GM23338 (cell line): ENCODE measurements around the gene AHCY. TPM values are rescaled to one million over a fixed set of nuclear protein-coding genes. Genes with fewer than 3 reads are reported as not detected.

Experiments
- polyA plus RNA-seq: library from polyadenylated mRNA; unstranded; fragments of >200 nt; fragmentation: Nextera tagmentation; extraction: Ambion mirVana; gene quantifications from 2 replicates; pipeline ENCODE4 v1.2.1, GENCODE V29; 2016
- small RNA-seq: library from RNA; depleted of rRNA; stranded (forward); fragments of <200 nt; gene quantifications from one replicate; pipeline ENCODE3, GENCODE V24; 2014; ENCODE audit warnings: low replicate concordance
- total RNA-seq: library from RNA; depleted of rRNA; stranded (reverse); fragments of >200 nt; shearing (Covaris generic); gene quantifications from 2 replicates; pipeline ENCODE4 v1.2.3, GENCODE V29; 2014; rRNA removed

AHCY gene
- total and polyA plus RNA-seq, 2 experiments from 2014 or later, result 138 to 423 TPM

Small RNAs within 50 kb of the gene (small RNA-seq; reads per million reads assigned to genes)
- not detected for gene AL356299.1

Other genes with a start within 250 kb of the AHCY start
- gene EIF2S2, start 191.1 kb downstream of the AHCY start, total RNA-seq, result 117 and 124 TPM in 2 replicates
- 190 and 194 TPM in 2 replicates for gene EIF2S2, start 191.1 kb downstream of the AHCY start, polyA plus RNA-seq
- not detected in 2 replicates for gene ASIP, start 61.9 kb downstream of the AHCY start, total RNA-seq
- gene ASIP, start 61.9 kb downstream of the AHCY start, polyA plus RNA-seq, result not detected in 2 replicates
- 24.9 and 31.6 TPM in 2 replicates for gene ITCH, start 59.9 kb upstream of the AHCY start, total RNA-seq
- gene ITCH, start 59.9 kb upstream of the AHCY start, polyA plus RNA-seq, result 16.1 and 16.4 TPM in 2 replicates
- gene DYNLRB1, start 213.1 kb upstream of the AHCY start, total RNA-seq, result 102 and 107 TPM in 2 replicates
- 376 and 393 TPM in 2 replicates for gene DYNLRB1, start 213.1 kb upstream of the AHCY start, polyA plus RNA-seq